ENCODE measurements around the gene TMEM266. TPM values are rescaled to one million over a fixed set of nuclear protein-coding genes. Genes with fewer than 3 reads are reported as not detected.

The TMEM266 gene
- total and polyA plus RNA-seq, 2 experiments from 2014 or later, result 0.42 to 5.0 TPM

DNA sequence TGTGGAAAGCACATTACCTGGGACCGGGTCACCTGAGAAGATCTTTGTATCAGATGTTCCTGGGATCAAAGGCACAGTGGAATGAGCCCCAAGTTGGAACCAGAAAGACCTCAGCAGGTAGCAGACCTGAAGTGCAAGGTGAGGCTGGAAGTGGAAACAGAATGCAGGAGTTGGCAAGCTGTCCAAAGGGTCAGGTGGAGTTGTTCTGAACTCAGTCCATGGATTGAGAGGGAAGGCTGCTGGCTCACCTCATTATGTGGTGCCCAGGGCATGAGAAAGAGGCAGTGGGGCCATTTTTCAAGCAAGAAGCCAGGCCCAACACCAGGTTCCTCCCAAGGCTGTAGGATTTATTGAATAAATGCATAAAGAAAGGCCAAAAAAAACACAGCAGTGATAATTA lies 49.3 kb downstream of the TMEM266 start:
- H3K27me3 Mint-ChIP-seq (ENCODE audit: insufficient read depth, low read depth, poor library complexity), result peaks cover 6% of the 10 kb centered on the region
- H4K20me1 ChIP-seq (replicated peaks; ENCODE audit: insufficient read depth), result no peaks in the 10 kb centered on the region
- no peak overlapping the region for H3K27ac ChIP-seq (ENCODE audit: low read depth)
- H3K4me3 ChIP-seq, result no peak overlapping the region
- TF ChIP-seq, protein P1, sequence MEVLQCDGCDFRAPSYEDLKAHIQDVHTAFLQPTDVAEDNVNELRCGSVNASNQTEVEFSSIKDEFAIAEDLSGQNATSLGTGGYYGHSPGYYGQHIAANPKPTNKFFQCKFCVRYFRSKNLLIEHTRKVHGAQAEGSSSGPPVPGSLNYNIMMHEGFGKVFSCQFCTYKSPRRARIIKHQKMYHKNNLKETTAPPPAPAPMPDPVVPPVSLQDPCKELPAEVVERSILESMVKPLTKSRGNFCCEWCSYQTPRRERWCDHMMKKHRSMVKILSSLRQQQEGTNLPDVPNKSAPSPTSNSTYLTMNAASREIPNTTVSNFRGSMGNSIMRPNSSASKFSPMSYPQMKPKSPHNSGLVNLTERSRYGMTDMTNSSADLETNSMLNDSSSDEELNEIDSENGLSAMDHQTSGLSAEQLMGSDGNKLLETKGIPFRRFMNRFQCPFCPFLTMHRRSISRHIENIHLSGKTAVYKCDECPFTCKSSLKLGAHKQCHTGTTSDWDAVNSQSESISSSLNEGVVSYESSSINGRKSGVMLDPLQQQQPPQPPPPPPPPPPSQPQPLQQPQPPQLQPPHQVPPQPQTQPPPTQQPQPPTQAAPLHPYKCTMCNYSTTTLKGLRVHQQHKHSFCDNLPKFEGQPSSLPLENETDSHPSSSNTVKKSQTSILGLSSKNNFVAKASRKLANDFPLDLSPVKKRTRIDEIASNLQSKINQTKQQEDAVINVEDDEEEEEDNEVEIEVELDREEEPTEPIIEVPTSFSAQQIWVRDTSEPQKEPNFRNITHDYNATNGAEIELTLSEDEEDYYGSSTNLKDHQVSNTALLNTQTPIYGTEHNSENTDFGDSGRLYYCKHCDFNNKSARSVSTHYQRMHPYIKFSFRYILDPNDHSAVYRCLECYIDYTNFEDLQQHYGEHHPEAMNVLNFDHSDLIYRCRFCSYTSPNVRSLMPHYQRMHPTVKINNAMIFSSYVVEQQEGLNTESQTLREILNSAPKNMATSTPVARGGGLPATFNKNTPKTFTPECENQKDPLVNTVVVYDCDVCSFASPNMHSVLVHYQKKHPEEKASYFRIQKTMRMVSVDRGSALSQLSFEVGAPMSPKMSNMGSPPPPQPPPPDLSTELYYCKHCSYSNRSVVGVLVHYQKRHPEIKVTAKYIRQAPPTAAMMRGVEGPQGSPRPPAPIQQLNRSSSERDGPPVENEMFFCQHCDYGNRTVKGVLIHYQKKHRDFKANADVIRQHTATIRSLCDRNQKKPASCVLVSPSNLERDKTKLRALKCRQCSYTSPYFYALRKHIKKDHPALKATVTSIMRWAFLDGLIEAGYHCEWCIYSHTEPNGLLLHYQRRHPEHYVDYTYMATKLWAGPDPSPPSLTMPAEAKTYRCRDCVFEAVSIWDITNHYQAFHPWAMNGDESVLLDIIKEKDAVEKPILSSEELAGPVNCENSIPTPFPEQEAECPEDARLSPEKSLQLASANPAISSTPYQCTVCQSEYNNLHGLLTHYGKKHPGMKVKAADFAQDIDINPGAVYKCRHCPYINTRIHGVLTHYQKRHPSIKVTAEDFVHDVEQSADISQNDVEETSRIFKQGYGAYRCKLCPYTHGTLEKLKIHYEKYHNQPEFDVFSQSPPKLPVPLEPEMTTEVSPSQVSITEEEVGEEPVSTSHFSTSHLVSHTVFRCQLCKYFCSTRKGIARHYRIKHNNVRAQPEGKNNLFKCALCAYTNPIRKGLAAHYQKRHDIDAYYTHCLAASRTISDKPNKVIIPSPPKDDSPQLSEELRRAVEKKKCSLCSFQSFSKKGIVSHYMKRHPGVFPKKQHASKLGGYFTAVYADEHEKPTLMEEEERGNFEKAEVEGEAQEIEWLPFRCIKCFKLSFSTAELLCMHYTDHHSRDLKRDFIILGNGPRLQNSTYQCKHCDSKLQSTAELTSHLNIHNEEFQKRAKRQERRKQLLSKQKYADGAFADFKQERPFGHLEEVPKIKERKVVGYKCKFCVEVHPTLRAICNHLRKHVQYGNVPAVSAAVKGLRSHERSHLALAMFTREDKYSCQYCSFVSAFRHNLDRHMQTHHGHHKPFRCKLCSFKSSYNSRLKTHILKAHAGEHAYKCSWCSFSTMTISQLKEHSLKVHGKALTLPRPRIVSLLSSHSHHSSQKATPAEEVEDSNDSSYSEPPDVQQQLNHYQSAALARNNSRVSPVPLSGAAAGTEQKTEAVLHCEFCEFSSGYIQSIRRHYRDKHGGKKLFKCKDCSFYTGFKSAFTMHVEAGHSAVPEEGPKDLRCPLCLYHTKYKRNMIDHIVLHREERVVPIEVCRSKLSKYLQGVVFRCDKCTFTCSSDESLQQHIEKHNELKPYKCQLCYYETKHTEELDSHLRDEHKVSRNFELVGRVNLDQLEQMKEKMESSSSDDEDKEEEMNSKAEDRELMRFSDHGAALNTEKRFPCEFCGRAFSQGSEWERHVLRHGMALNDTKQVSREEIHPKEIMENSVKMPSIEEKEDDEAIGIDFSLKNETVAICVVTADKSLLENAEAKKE (CRISPR knock-in tag; IDR thresholded peaks at IDR 0.05), result no peak
- TF ChIP-seq ZNF331 (CRISPR knock-in tag; IDR thresholded peaks at IDR 0.05; ENCODE audit: low read depth), result no peak
- H3K4me3 Mint-ChIP-seq, result no peak overlapping the region
- no peaks in the 10 kb centered on the region for H3K27me3 ChIP-seq (ENCODE audit: insufficient read depth)
- H3K79me2 ChIP-seq (replicated peaks; ENCODE audit: insufficient read depth), result no peaks in the 10 kb centered on the region
- no peak overlapping the region for H2AFZ ChIP-seq
- peaks cover 16% of the 10 kb centered on the region for H3K36me3 Mint-ChIP-seq (ENCODE audit: low read depth)
- H3F3A ChIP-seq (replicated peaks; ENCODE audit: low read depth), result no peaks in the 10 kb centered on the region
- H3K9me2 ChIP-seq (ENCODE audit: insufficient read depth), result no peaks in the 10 kb centered on the region
- no peak overlapping the region for H3K27ac Mint-ChIP-seq
- H3K36me3 ChIP-seq (ENCODE audit: insufficient read depth), result no peaks in the 10 kb centered on the region; the same call in 1 of the 2 replicates
- H3K4me1 ChIP-seq (ENCODE audit: insufficient read depth), result peaks cover 7% of the 10 kb centered on the region; the same call in 1 of the 2 replicates
- no peak overlapping the region for H3K4me2 ChIP-seq
- DNase-seq (ENCODE audit: low spot score) (no peak), ATAC-seq (no peak)
- H3K4me1 Mint-ChIP-seq, result peaks cover 20% of the 10 kb centered on the region
- H3K9me3 Mint-ChIP-seq, result peaks cover 15% of the 10 kb centered on the region

DNA sequence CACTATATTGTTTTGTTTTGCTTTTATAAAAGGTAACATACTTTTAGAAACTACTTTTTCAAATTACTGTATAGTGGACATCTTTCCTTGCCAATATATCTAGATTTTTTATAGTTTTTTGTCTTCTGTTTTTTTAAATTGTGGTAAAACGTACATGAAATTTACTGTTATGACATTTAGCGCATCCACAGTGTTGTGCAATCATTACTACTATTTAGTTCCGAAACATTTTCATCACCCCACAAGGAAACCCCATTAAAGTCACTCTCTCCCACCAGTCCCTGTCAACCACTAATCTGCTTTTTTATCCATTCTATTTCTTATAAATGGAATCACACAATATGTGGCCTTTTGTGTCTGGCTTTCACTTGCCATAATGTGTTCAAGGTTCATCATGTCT lies 54.8 kb downstream of the TMEM266 start:
- H3K79me2 ChIP-seq (replicated peaks; ENCODE audit: insufficient read depth), result no peaks in the 10 kb centered on the region
- no peak for ATAC-seq
- no peak for TF ChIP-seq POLR2AphosphoS5 (IDR thresholded peaks at IDR 0.05; ENCODE audit: low read depth)
- no peak for TF ChIP-seq NANOG (IDR thresholded peaks at IDR 0.05; ENCODE audit: borderline replicate concordance)
- no peak for TF ChIP-seq JUNB (IDR thresholded peaks at IDR 0.05; ENCODE audit: unreplicated experiment)
- TF ChIP-seq, protein P2, sequence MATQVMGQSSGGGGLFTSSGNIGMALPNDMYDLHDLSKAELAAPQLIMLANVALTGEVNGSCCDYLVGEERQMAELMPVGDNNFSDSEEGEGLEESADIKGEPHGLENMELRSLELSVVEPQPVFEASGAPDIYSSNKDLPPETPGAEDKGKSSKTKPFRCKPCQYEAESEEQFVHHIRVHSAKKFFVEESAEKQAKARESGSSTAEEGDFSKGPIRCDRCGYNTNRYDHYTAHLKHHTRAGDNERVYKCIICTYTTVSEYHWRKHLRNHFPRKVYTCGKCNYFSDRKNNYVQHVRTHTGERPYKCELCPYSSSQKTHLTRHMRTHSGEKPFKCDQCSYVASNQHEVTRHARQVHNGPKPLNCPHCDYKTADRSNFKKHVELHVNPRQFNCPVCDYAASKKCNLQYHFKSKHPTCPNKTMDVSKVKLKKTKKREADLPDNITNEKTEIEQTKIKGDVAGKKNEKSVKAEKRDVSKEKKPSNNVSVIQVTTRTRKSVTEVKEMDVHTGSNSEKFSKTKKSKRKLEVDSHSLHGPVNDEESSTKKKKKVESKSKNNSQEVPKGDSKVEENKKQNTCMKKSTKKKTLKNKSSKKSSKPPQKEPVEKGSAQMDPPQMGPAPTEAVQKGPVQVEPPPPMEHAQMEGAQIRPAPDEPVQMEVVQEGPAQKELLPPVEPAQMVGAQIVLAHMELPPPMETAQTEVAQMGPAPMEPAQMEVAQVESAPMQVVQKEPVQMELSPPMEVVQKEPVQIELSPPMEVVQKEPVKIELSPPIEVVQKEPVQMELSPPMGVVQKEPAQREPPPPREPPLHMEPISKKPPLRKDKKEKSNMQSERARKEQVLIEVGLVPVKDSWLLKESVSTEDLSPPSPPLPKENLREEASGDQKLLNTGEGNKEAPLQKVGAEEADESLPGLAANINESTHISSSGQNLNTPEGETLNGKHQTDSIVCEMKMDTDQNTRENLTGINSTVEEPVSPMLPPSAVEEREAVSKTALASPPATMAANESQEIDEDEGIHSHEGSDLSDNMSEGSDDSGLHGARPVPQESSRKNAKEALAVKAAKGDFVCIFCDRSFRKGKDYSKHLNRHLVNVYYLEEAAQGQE (IDR thresholded peaks at IDR 0.05; ENCODE audit: unreplicated experiment), result no peak
- no peak for TF ChIP-seq ZNF114 (CRISPR knock-in tag; IDR thresholded peaks at IDR 0.05)
- no peak for TF ChIP-seq EZH2 (IDR thresholded peaks at IDR 0.05; ENCODE audit: low read depth, unreplicated experiment)

More for the DNA sequence above, 54.8 kb downstream of the TMEM266 start:
- Histone ChIP-seq H3K9me2 (ENCODE audit: insufficient read depth) (no peaks in the 10 kb centered on the region), H4K20me1 (replicated peaks; ENCODE audit: insufficient read depth) (no peaks in the 10 kb centered on the region), H3K4me1 (ENCODE audit: insufficient read depth) (peaks cover 17% of the 10 kb centered on the region), H3F3A (replicated peaks; ENCODE audit: low read depth) (no peaks in the 10 kb centered on the region; the same call in 1 of the 2 replicates), H2AFZ (no peak overlapping the region), H3K4me3 (no peak overlapping the region), H3K4me2 (no peak overlapping the region), H3K27ac (ENCODE audit: low read depth) (no peak overlapping the region), H3K36me3 (ENCODE audit: insufficient read depth) (no peaks in the 10 kb centered on the region; the same call in 1 of the 2 replicates), H3K27me3 (ENCODE audit: insufficient read depth) (no peaks in the 10 kb centered on the region)
- Mint-ChIP-seq H3K4me1 (peaks cover 24% of the 10 kb centered on the region), H3K9me3 (peaks cover 13% of the 10 kb centered on the region), H3K27ac (no peak overlapping the region), H3K27me3 (ENCODE audit: insufficient read depth, low read depth, poor library complexity) (peaks cover 8% of the 10 kb centered on the region), H3K36me3 (ENCODE audit: low read depth) (peaks cover 11% of the 10 kb centered on the region), H3K4me3 (no peak overlapping the region)
- no peak for DNase-seq (ENCODE audit: low spot score)

Measured in GM23338 (cell line).